DMS53 treated with DMSO at 0.1 percent for 48 hours (cell line): Measurements from ENCODE around the gene CEP19.

ENCODE experiments used
- DNase-seq: peaks from one replicate; lab custom pipeline; 2025; ENCODE audit not compliant: unreplicated experiment; lab: John Stamatoyannopoulos, UW

The CEP19 gene

GRCh38 chr3:196667056-196667825, 44.8 kb downstream of the CEP19 start:
- no peak for DNase-seq

GRCh38 chr3:196666001-196666867, 45.8 kb downstream of the CEP19 start:
- DNase-seq = peak; percentile 85

- no peak for DNase-seq
Observed at GRCh38 chr3:196662711-196663571, 49.1 kb downstream of the CEP19 start.

GRCh38 chr3:196662033-196662432, 50.0 kb downstream of the CEP19 start:
- no peak for DNase-seq

- DNase-seq = no peak
Observed at GRCh38 chr3:196661400-196661799, 50.6 kb downstream of the CEP19 start.

- no peak for DNase-seq
Observed at GRCh38 chr3:196660381-196661166, 51.5 kb downstream of the CEP19 start.

- DNase-seq = no peak
Observed at GRCh38 chr3:196659901-196660351, 52.1 kb downstream of the CEP19 start.
